Activated B cell treated with CpG ODN at 0.5 μM for 24 hours (primary cell): ENCODE data around the gene OTOA. TPM values are rescaled to one million over a fixed set of nuclear protein-coding genes. Genes with fewer than 3 reads are reported as not detected.

Source experiments
- ATAC-seq: fragments of 200-7000 bp; cut with Tn5 transposase; one replicate; pipeline ENCODE4 v1.10.0; 2021; ENCODE audit warnings: low read depth, mild to moderate bottlenecking, moderate library complexity
- CTCF ChIA-PET: fragments of 350-600 bp; sonication (Branson Sonifier 250); formaldehyde crosslinking; loops from one replicate; lab custom pipeline; 2021; ENCODE audit warnings: antibody characterized with exemption; lab: Charles Lee
- POLR2A ChIA-PET: fragments of 350-600 bp; sonication (Branson Sonifier 250); formaldehyde crosslinking; loops from one replicate; lab custom pipeline; 2021; ENCODE audit warnings: antibody characterized with exemption; lab: Charles Lee
- DNase-seq: peaks from one replicate; pipeline ENCODE4 v3.0.0; 2022
- H3K27ac Mint-ChIP-seq: one replicate; pipeline ENCODE4 v1.8.0; 2020; ENCODE audit warnings: mixed read lengths
- H3K27me3 Mint-ChIP-seq: one replicate; pipeline ENCODE4 v1.8.0; 2021; ENCODE audit warnings: mixed read lengths
- H3K36me3 Mint-ChIP-seq: one replicate; pipeline ENCODE4 v1.8.0; 2021; ENCODE audit warnings: low read depth, mixed read lengths
- H3K4me1 Mint-ChIP-seq: one replicate; pipeline ENCODE4 v1.8.0; 2021; ENCODE audit warnings: mixed read lengths
- H3K4me3 Mint-ChIP-seq: one replicate; pipeline ENCODE4 v1.8.0; 2020; ENCODE audit warnings: mild to moderate bottlenecking, mixed read lengths
- H3K9me3 Mint-ChIP-seq: one replicate; pipeline ENCODE4 v1.8.0; 2020; ENCODE audit warnings: mixed read lengths
- intact Hi-C: fragments of 100-400 bp; cut with micrococcal nuclease; formaldehyde crosslinking; loops from one replicate; pipeline ENCODE4 v1.15.1; 2024
- total RNA-seq: library from RNA; stranded (reverse); gene quantifications from 2 replicates; pipeline ENCODE4 v1.2.3, GENCODE V29; 2022
- TF ChIP-seq, protein P1 (sequence below): fragments of 200-600 bp; IDR thresholded peaks from one replicate; pipeline ENCODE4 v1.8.0; 2022; ENCODE audit warnings: antibody characterized with exemption, mild to moderate bottlenecking

Gene OTOA
- total RNA-seq = 0.42 and 0.60 TPM in 2 replicates

DNA sequence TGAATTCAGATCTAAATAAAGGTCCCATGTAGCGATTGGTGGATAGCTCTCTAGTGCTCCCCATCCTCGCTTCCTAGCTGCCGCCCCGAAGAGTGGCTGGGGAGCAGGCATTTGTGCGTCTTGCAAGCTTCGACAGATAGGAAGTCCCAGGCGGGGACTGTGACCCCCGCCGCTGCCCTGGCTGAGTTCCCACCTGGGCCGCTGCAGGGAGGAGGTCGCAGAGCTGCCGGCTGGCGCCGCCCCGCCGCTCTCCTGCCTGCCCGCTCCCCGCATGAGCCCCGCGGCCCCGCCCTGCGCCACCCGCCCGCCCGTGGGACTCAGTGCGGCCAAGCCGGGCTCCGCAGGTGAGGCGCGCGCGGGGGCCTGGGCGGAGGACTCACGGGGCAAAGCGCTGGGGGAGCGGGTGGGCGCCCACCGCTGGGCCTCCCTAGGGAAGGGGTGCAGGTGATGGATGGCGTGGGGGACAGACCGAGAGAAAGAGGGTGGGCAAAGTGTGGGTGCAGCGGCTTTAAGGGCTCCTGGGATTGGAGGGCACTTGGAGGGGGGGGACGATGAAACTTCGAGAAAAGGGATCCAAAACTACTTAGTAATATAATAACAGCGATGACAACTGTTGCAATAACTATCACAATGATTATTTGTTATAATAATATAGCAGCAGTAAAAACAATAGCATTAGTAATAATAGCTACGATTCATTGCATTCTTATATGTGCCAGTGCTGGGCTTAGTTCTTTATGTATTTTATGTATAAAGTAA, at the start of gene OTOA:
OTOA (plus strand) TSS at position 80 of the 759 bp plus-strand sequence. CDS start 14,547 bp downstream, outside the sequence.
- CTCF ChIA-PET = no interaction called here
- ATAC-seq = peak; percentile 87
- intact Hi-C loops = no loop called here

DNA sequence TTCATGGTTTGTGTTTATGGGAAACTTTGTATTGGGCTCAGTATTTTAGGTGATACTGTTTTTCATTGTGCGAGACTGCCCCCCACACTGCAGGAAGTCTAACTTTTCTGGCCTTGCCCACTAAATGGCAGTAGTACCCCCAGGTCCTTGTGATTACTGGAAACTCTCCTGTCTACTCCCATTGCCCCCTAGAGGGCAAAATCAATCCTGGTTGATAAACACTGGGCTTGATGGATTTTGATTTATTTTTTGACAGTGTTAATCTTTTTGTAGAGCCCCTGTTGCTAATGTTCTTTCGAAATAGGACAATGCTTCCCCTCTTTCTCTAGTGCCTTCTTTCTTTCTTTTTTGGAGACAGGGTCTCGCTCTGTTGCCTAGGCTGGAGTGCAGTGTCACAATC, 48.9 kb upstream of the OTOA start:
- TF ChIP-seq, protein P1, sequence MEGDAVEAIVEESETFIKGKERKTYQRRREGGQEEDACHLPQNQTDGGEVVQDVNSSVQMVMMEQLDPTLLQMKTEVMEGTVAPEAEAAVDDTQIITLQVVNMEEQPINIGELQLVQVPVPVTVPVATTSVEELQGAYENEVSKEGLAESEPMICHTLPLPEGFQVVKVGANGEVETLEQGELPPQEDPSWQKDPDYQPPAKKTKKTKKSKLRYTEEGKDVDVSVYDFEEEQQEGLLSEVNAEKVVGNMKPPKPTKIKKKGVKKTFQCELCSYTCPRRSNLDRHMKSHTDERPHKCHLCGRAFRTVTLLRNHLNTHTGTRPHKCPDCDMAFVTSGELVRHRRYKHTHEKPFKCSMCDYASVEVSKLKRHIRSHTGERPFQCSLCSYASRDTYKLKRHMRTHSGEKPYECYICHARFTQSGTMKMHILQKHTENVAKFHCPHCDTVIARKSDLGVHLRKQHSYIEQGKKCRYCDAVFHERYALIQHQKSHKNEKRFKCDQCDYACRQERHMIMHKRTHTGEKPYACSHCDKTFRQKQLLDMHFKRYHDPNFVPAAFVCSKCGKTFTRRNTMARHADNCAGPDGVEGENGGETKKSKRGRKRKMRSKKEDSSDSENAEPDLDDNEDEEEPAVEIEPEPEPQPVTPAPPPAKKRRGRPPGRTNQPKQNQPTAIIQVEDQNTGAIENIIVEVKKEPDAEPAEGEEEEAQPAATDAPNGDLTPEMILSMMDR = no peak
- Mint-ChIP-seq H3K27me3 (no peaks in the 10 kb centered on the region), H3K9me3 (no peaks in the 10 kb centered on the region), H3K4me1 (peaks cover 38% of the 10 kb centered on the region), H3K36me3 (peaks cover 39% of the 10 kb centered on the region), H3K27ac (no peak overlapping the region), H3K4me3 (no peak overlapping the region)
- DNase-seq = no peak
- ChIA-PET POLR2A (no interaction called here), CTCF (no interaction called here)
- intact Hi-C loops = no loop called here
- ATAC-seq = no peak

More for the DNA sequence above, at the start of gene OTOA:
- H3K9me3 Mint-ChIP-seq = no peaks in the 10 kb centered on the region
- POLR2A ChIA-PET = interaction anchor here (1.2 kb wide), 1 partner anchor 19 kb away, joined by 6 read pairs; no protein-coding TSS in a partner anchor
- H3K36me3 Mint-ChIP-seq = no peaks in the 10 kb centered on the region
- TF ChIP-seq, protein P1 = no peak
- H3K4me3 Mint-ChIP-seq = peak within 1 kb of the TSS; percentile 78
- peaks cover 2% of the 10 kb centered on the region for H3K27me3 Mint-ChIP-seq
- peak; percentile 43 for DNase-seq
- peaks cover 35% of the 10 kb centered on the region for H3K4me1 Mint-ChIP-seq
- H3K27ac Mint-ChIP-seq = no peak within 1 kb of the TSS

DNA sequence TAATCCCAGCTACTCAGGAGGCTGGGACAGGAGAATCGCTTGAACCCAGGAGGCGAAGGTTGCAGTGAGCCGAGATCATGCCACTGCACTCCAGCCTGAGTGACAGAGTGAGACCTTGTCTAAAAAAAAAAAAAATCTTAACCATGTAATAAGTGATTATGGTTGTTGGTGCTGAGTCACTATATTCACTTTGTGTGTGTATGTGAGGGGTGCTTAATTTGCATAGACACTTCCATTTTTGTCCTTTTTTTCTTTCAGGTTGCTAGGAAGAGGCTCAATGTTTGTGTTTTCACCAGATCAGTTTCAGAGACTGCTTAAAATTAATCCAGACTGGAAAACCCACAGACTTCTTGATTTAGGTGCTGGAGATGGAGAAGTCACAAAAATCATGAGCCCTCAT, 46.2 kb upstream of the OTOA start:
- Mint-ChIP-seq H3K36me3 (peaks cover 48% of the 10 kb centered on the region), H3K9me3 (no peaks in the 10 kb centered on the region), H3K4me3 (no peak overlapping the region), H3K27ac (no peak overlapping the region), H3K27me3 (no peaks in the 10 kb centered on the region), H3K4me1 (peaks cover 16% of the 10 kb centered on the region)
- no peak for DNase-seq
- ChIA-PET CTCF (no interaction called here), POLR2A (no interaction called here)
- ATAC-seq = no peak
- intact Hi-C loops = no loop called here
- TF ChIP-seq, protein P1 = no peak

DNA sequence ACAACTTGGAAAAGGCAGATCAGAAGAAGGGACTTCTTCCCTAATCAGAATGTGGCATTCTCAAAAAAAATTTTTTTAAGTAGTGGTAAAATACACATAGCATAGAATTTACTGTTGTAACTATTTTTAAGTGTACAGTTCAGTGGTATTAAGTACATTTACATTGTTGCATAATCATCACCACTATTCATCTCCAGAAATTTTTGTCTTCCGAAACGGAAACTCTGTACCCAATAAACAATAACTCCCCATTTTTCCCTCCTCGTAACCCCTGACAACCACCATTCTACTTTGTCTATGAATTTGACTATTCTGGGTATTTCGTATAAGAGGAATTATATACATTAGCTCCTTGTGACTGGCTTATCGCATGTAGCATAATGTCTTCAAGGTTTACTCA, 45.5 kb upstream of the OTOA start:
- H3K4me1 Mint-ChIP-seq = peaks cover 16% of the 10 kb centered on the region
- H3K36me3 Mint-ChIP-seq = peaks cover 48% of the 10 kb centered on the region
- ChIA-PET CTCF (no interaction called here), POLR2A (no interaction called here)
- TF ChIP-seq, protein P1 = no peak
- no peaks in the 10 kb centered on the region for H3K27me3 Mint-ChIP-seq
- DNase-seq (no peak), ATAC-seq (no peak)
- no peaks in the 10 kb centered on the region for H3K9me3 Mint-ChIP-seq
- H3K4me3 Mint-ChIP-seq = no peak overlapping the region
- H3K27ac Mint-ChIP-seq = no peak overlapping the region
- intact Hi-C loops = no loop called here

DNA sequence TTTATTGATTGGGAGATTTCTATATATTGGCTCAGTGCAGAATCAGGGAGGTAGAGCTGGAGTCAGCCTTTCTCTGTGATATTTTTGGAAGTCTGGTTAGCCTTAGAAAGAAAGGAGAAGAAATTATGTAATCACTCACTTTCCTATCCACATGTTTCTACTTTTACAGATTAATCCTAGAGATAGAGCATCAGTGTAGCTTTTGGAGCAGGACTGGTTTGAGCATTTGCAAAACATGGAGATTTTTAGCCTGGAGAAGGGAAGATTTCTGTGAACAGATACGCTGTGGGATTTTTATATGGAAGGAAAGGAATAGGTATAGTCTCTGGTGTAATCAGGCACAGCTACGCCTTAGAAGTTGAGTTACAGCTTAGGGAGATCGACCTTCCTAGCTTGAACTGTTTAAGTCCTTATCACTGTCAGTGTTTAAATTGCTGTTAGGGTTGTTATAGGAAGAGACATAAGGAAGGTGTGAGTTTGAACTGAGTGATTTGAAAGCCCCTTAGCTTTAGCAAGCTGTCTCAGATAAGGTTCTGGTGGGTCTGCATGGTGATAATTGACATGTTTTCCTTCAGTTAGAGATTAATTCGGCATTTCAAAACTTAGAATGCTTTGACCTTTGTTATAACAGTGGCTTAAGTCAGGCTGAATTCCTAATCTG, 43.9 kb upstream of the OTOA start:
- TF ChIP-seq, protein P1 = no peak
- Mint-ChIP-seq H3K9me3 (no peaks in the 10 kb centered on the region), H3K4me1 (peaks cover 12% of the 10 kb centered on the region), H3K4me3 (no peak overlapping the region), H3K27me3 (no peaks in the 10 kb centered on the region), H3K36me3 (peaks cover 47% of the 10 kb centered on the region), H3K27ac (no peak overlapping the region)
- ChIA-PET CTCF (interaction anchor here (1.5 kb wide), 1 partner anchor 19 kb away, joined by 4 read pairs; no protein-coding TSS in a partner anchor), POLR2A (interaction anchor here (0.7 kb wide), 1 partner anchor 336 kb away, joined by 4 read pairs; no protein-coding TSS in a partner anchor)
- no peak for DNase-seq
- ATAC-seq = no peak
- intact Hi-C loops = no loop called here
